HEK293 (cell line): ENCODE measurements around the gene CCDC27.

ENCODE experiments used
- CTCF ChIA-PET: fragments of 350-600 bp; formaldehyde crosslinking; extraction: SDS; loops from one replicate; lab custom pipeline; 2021; ENCODE audit warnings: antibody characterized with exemption; lab: Yijun Ruan, JAX
- POLR2A ChIA-PET: fragments of 300-600 bp; formaldehyde crosslinking; extraction: SDS; loops from one replicate; lab custom pipeline; 2020; ENCODE audit warnings: antibody characterized with exemption, inconsistent platforms; lab: Yijun Ruan, JAX
- H3K27ac ChIP-seq: fragments of 200-500 bp; sonication (Bioruptor generic); 2 replicates; pipeline ENCODE4 v1.5.1; 2014; ENCODE audit warnings: low read depth, low read length, control low read depth, inconsistent platforms; ENCODE audit errors: extremely low read depth
- H3K36me3 ChIP-seq, 2 experiments: fragments of 200-500 bp in 1 of 2; sonication (Bioruptor generic) in 1 of 2; 1 replicate in 1 of 2; 2 replicates in 1 of 2; pipeline ENCODE4 v1.5.1; 2014 to 2017; ENCODE audit warnings: inconsistent platforms in 2 of 2, low read length in 2 of 2; ENCODE audit not compliant: control insufficient read depth in 2 of 2, insufficient read depth in 1 of 2
- H3K4me1 ChIP-seq: fragments of 200-500 bp; sonication (Bioruptor generic); 2 replicates; pipeline ENCODE4 v1.5.1; 2014; ENCODE audit warnings: mild to moderate bottlenecking, low read length, inconsistent platforms; ENCODE audit not compliant: control insufficient read depth, insufficient read depth
- H3K4me3 ChIP-seq: 2 replicates; pipeline ENCODE4 v1.5.1; 2011; ENCODE audit warnings: low read depth, mild to moderate bottlenecking, control low read depth, low read length, moderate library complexity
- H3K9me3 ChIP-seq: fragments of 200-500 bp; sonication (Bioruptor generic); 2 replicates; pipeline ENCODE4 v1.5.1; 2014; ENCODE audit warnings: low read depth, low read length, inconsistent platforms; ENCODE audit not compliant: control insufficient read depth, insufficient read depth
- CTCF ChIP-seq: fragments of 450-650 bp; formaldehyde crosslinking; IDR thresholded peaks from 2 replicates; pipeline ENCODE4 v1.5.1; 2016; ENCODE audit warnings: missing biosample characterization, missing genetic modification characterization
- EGR2 ChIP-seq: fragments of 450-650 bp; formaldehyde crosslinking; IDR thresholded peaks from 2 replicates; pipeline ENCODE4 v1.5.1; 2016; ENCODE audit warnings: low read depth, missing biosample characterization, missing genetic modification characterization
- GLIS2 ChIP-seq: fragments of 450-650 bp; formaldehyde crosslinking; IDR thresholded peaks from 2 replicates; pipeline ENCODE4 v1.5.1; 2016; ENCODE audit warnings: missing biosample characterization, missing genetic modification characterization
- HOXC10 ChIP-seq: sonication (generic); formaldehyde crosslinking; IDR thresholded peaks from 2 replicates; pipeline ENCODE4 v1.8.1; 2023; ENCODE audit warnings: mild to moderate bottlenecking, missing genetic modification reagents
- KLF9 ChIP-seq: fragments of 450-650 bp; formaldehyde crosslinking; IDR thresholded peaks from 2 replicates; pipeline ENCODE4 v1.5.1; 2016; ENCODE audit warnings: missing biosample characterization, missing genetic modification characterization, low read depth
- YY2 ChIP-seq: fragments of 450-650 bp; formaldehyde crosslinking; IDR thresholded peaks from 2 replicates; pipeline ENCODE4 v1.5.1; 2016; ENCODE audit warnings: missing biosample characterization, missing genetic modification characterization
- ZFHX2 ChIP-seq: fragments of 450-650 bp; formaldehyde crosslinking; conservative IDR thresholded peaks from 2 replicates; pipeline ENCODE4 v1.5.1; 2016; ENCODE audit warnings: missing biosample characterization, missing genetic modification characterization
- ZFP37 ChIP-seq: fragments of 450-650 bp; formaldehyde crosslinking; IDR thresholded peaks from 2 replicates; pipeline ENCODE4 v1.5.1; 2016; ENCODE audit warnings: missing biosample characterization, missing genetic modification characterization
- ZNF138 ChIP-seq: fragments of 450-650 bp; formaldehyde crosslinking; IDR thresholded peaks from 2 replicates; pipeline ENCODE4 v1.5.1; 2016; ENCODE audit warnings: missing biosample characterization, missing genetic modification characterization, borderline replicate concordance
- ZNF155 ChIP-seq: fragments of 450-650 bp; formaldehyde crosslinking; IDR thresholded peaks from 2 replicates; pipeline ENCODE4 v1.5.1; 2016; ENCODE audit warnings: missing biosample characterization, missing genetic modification characterization
- ZNF19 ChIP-seq: fragments of 450-650 bp; formaldehyde crosslinking; IDR thresholded peaks from 2 replicates; pipeline ENCODE4; 2016; ENCODE audit warnings: missing biosample characterization, missing genetic modification characterization, low read depth
- ZNF211 ChIP-seq: fragments of 450-650 bp; formaldehyde crosslinking; IDR thresholded peaks from 2 replicates; pipeline ENCODE4 v1.5.1; 2016; ENCODE audit warnings: low read depth, missing biosample characterization, missing genetic modification characterization
- ZNF366 ChIP-seq: fragments of 450-650 bp; formaldehyde crosslinking; conservative IDR thresholded peaks from 2 replicates; pipeline ENCODE4 v1.5.1; 2016; ENCODE audit warnings: missing biosample characterization, missing genetic modification characterization
- ZNF416 ChIP-seq: fragments of 450-650 bp; formaldehyde crosslinking; IDR thresholded peaks from 2 replicates; pipeline ENCODE4 v1.5.1; 2016; ENCODE audit warnings: missing biosample characterization, missing genetic modification characterization
- ZNF433 ChIP-seq: fragments of 450-650 bp; formaldehyde crosslinking; IDR thresholded peaks from 2 replicates; pipeline ENCODE4 v1.5.1; 2016; ENCODE audit warnings: missing biosample characterization, missing genetic modification characterization, low read depth
- ZNF670 ChIP-seq: fragments of 450-650 bp; formaldehyde crosslinking; IDR thresholded peaks from 2 replicates; pipeline ENCODE4 v1.5.1; 2016; ENCODE audit warnings: missing biosample characterization, missing genetic modification characterization, low read depth
- ZNF768 ChIP-seq: fragments of 450-650 bp; formaldehyde crosslinking; IDR thresholded peaks from 2 replicates; pipeline ENCODE4 v1.5.1; 2018; ENCODE audit warnings: missing biosample characterization, mild to moderate bottlenecking, missing genetic modification characterization
- ZNF776 ChIP-seq: fragments of 450-650 bp; formaldehyde crosslinking; IDR thresholded peaks from 2 replicates; pipeline ENCODE4 v1.5.0; 2017; ENCODE audit warnings: missing biosample characterization, missing genetic modification characterization, borderline replicate concordance
- ZNF777 ChIP-seq: fragments of 450-650 bp; formaldehyde crosslinking; IDR thresholded peaks from 2 replicates; pipeline ENCODE4 v1.5.1; 2017; ENCODE audit warnings: missing biosample characterization, missing genetic modification characterization, borderline replicate concordance
- ZXDB ChIP-seq: fragments of 450-650 bp; formaldehyde crosslinking; IDR thresholded peaks from 2 replicates; pipeline ENCODE4 v1.5.1; 2016; ENCODE audit warnings: missing biosample characterization, missing genetic modification characterization

The CCDC27 gene

GRCh38 chr1:3778590-3779264 lies 26.5 kb downstream of the CCDC27 start:
- no peaks in the 10 kb centered on the region for H3K9me3 ChIP-seq
- H3K36me3 ChIP-seq: peaks cover 16 to 59% of the 10 kb centered on the region in 2 experiments
- ChIA-PET POLR2A (interaction anchor here (1.4 kb wide), 1 partner anchor 17 kb away, joined by 3 read pairs; the partner anchor contains the start of gene LRRC47), CTCF (no interaction called here)
- no peak for TF ChIP-seq ZXDB
- no peak for TF ChIP-seq YY2 (tag by site-specific recombination)
- TF ChIP-seq ZFHX2 (tag by site-specific recombination): peak; percentile 92
- no peak for TF ChIP-seq ZNF19 (tag by site-specific recombination)
- TF ChIP-seq ZNF777 (tag by site-specific recombination): no peak
- TF ChIP-seq ZFP37 (tag by site-specific recombination): no peak
- TF ChIP-seq ZNF433 (tag by site-specific recombination): no peak
- no peak for TF ChIP-seq ZNF670 (tag by site-specific recombination)
- TF ChIP-seq GLIS2 (tag by site-specific recombination): no peak
- TF ChIP-seq EGR2 (tag by site-specific recombination): peak; percentile 92
- TF ChIP-seq HOXC10 (CRISPR knock-in tag): no peak
- no peak for TF ChIP-seq ZNF776 (tag by site-specific recombination)
- H3K4me1 ChIP-seq: no peaks in the 10 kb centered on the region
- H3K27ac ChIP-seq: no peak overlapping the region
- H3K4me3 ChIP-seq: no peak overlapping the region

GRCh38 chr1:3779265-3779911 lies 27.1 kb downstream of the CCDC27 start:
- Histone ChIP-seq H3K36me3 (peaks cover 18 to 66% of the 10 kb centered on the region in 2 experiments), H3K4me1 (no peaks in the 10 kb centered on the region)
- TF ChIP-seq ZNF211 (tag by site-specific recombination): no peak
- TF ChIP-seq CTCF: peak; percentile 50
- TF ChIP-seq KLF9 (tag by site-specific recombination): no peak
- no peak for TF ChIP-seq ZNF155 (tag by site-specific recombination)
- TF ChIP-seq, all 188 proteins: peak for 1
- H3K27ac ChIP-seq: no peak overlapping the region
- POLR2A ChIA-PET: interaction anchor here (1.4 kb wide), 1 partner anchor 17 kb away, joined by 3 read pairs; the partner anchor contains the start of gene LRRC47
- CTCF ChIA-PET: no interaction called here
- no peaks in the 10 kb centered on the region for H3K9me3 ChIP-seq
- no peak overlapping the region for H3K4me3 ChIP-seq

GRCh38 chr1:3779912-3780416 lies 27.7 kb downstream of the CCDC27 start:
- ChIA-PET POLR2A (no interaction called here), CTCF (no interaction called here)
- H3K9me3 ChIP-seq: no peaks in the 10 kb centered on the region
- TF ChIP-seq ZNF768 (tag by site-specific recombination): no peak
- no peak for TF ChIP-seq ZNF138 (tag by site-specific recombination)
- no peak for TF ChIP-seq ZNF416 (tag by site-specific recombination)
- TF ChIP-seq ZNF366 (tag by site-specific recombination): no peak
- no peaks in the 10 kb centered on the region for H3K4me1 ChIP-seq
- no peak overlapping the region for H3K4me3 ChIP-seq
- no peak overlapping the region for H3K27ac ChIP-seq
- H3K36me3 ChIP-seq: peaks cover 22 to 71% of the 10 kb centered on the region in 2 experiments
